Left lung (tissue), 10 donors: ENCODE data around the gene TCEAL9. TPM values are rescaled to one million over a fixed set of nuclear protein-coding genes. Genes with fewer than 3 reads are reported as not detected.
A peak's percentile ranks its signal among the peaks of the same experiment; 100 is the strongest.

Experiments used
- ATAC-seq: fragments of 200-7000 bp; cut with Tn5 transposase; one replicate; pipeline ENCODE4 v1.9.1; 2020; ENCODE audit warnings: moderate library complexity
- DNase-seq, 4 donors: peaks; one replicate each; pipeline ENCODE4 v3.0.0-alpha.2; 2013 to 2020
- H3K27ac ChIP-seq, 2 donors: fragments of 200-600 bp; sonication (generic) in 1 of 2; one replicate each; pipeline versions ENCODE4 v1.5.0 to v1.8.0; 2020 to 2021
- H3K27me3 ChIP-seq, 2 donors: fragments of 200-600 bp; sonication (generic) in 1 of 2; one replicate each; pipeline versions ENCODE4 v1.5.0 to v1.8.0; 2020 to 2021
- H3K36me3 ChIP-seq, 2 donors: fragments of 200-600 bp; sonication (generic) in 1 of 2; one replicate each; pipeline versions ENCODE4 v1.5.0 to v1.8.0; 2020 to 2021
- H3K4me1 ChIP-seq, 2 donors: fragments of 200-600 bp; one replicate each; pipeline ENCODE4 v1.8.0; 2021
- H3K4me3 ChIP-seq, 2 donors: fragments of 200-600 bp; sonication (generic) in 1 of 2; one replicate each; pipeline versions ENCODE4 v1.5.0 to v1.8.0; 2020 to 2021; ENCODE audit warnings: mild to moderate bottlenecking in 1 of 2
- H3K9me3 ChIP-seq, 2 donors: fragments of 200-600 bp; sonication (generic) in 1 of 2; one replicate each; pipeline versions ENCODE4 v1.5.0 to v1.8.0; 2020 to 2021
- intact Hi-C, 2 donors: fragments of 100-400 bp; cut with DNase I; formaldehyde crosslinking; loops; one replicate each; pipeline versions ENCODE4 v1.11.2 to v1.14.2; 2022
- polyA plus RNA-seq, 6 donors: library from polyadenylated mRNA; unstranded; fragments of 120-200 nt; gene quantifications; one replicate each; pipeline ENCODE4 v1.2.1, GENCODE V29; 2013; ENCODE audit not compliant: insufficient read length in 6 of 6
- total RNA-seq, 2 donors: library from RNA; stranded (reverse); fragmentation: NEBNext Ultra II Directional; extraction: Animal tissue kit (Norgen Biotek cat#: 25700); gene quantifications; one replicate each; pipeline ENCODE4 v1.2.1, GENCODE V29; 2021
- TF ChIP-seq, protein P1 (sequence below), 2 donors: fragments of 200-600 bp; sonication (generic) in 1 of 2; IDR thresholded peaks; one replicate each; pipeline versions ENCODE4 v1.5.0 to v1.8.0; 2021; ENCODE audit warnings: antibody characterized with exemption in 2 of 2
- donor health status: DM: no; HTN: yes; CAD: no.
- donor health status: DM: no; HTN: no; CAD: no.

Gene TCEAL9
- total and polyA plus RNA-seq, 8 donors, result 47.8 to 154 (median 137) TPM

DNA sequence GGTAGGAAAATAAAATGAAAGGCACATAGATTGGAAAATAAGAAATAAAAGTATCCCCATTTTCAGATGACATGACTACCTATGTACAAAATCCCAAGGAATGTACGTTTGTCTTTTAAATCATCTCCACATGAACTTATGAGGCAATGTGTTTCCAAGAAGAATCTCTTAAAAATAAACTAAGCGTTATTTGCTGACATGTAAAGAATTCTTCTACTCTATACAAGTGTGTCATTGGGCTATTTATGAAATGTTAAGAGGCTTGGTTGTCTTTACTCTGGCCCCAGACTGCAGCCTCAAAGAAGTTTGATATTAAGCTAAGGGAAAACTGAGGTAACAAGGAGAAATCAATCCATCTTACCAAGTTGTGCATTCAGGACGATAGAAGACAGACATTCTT is 37.2 kb downstream of the TCEAL9 start:
- Histone ChIP-seq H3K4me3 (no peak overlapping the region), H3K9me3 (no peaks in the 10 kb centered on the region), H3K27ac (no peak overlapping the region), H3K4me1 (no peaks in the 10 kb centered on the region), H3K27me3 (peaks cover 0 to 7% of the 10 kb centered on the region in 2 donors), H3K36me3 (no peaks in the 10 kb centered on the region)
- intact Hi-C loops, result no loop called here
- ATAC-seq (no peak), DNase-seq (no peak)
- TF ChIP-seq, protein P1, sequence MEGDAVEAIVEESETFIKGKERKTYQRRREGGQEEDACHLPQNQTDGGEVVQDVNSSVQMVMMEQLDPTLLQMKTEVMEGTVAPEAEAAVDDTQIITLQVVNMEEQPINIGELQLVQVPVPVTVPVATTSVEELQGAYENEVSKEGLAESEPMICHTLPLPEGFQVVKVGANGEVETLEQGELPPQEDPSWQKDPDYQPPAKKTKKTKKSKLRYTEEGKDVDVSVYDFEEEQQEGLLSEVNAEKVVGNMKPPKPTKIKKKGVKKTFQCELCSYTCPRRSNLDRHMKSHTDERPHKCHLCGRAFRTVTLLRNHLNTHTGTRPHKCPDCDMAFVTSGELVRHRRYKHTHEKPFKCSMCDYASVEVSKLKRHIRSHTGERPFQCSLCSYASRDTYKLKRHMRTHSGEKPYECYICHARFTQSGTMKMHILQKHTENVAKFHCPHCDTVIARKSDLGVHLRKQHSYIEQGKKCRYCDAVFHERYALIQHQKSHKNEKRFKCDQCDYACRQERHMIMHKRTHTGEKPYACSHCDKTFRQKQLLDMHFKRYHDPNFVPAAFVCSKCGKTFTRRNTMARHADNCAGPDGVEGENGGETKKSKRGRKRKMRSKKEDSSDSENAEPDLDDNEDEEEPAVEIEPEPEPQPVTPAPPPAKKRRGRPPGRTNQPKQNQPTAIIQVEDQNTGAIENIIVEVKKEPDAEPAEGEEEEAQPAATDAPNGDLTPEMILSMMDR (IDR thresholded peaks at IDR 0.05), result no peak

DNA sequence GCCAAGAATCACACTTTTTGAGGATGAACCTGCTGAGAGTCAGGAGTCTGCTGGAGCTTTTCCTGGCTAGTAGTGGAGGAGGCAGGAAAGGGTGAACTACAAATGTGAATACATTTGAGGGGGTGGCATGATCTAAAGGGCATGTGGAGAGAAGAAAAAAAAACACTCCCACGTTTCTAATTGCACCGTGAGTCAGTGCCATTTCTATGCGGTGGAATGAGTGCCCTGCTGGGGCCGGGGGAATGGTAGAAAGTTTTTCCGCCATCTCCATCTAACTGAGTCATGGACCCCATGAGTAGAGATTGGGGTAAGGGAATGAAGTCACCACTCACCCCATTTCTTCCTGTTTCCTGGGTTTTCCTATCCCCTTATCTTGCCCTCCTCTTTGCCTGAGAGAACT is 39.9 kb downstream of the TCEAL9 start:
- intact Hi-C loops, result no loop called here
- no peaks in the 10 kb centered on the region for H3K4me1 ChIP-seq
- H3K27me3 ChIP-seq, result no peaks in the 10 kb centered on the region
- DNase-seq (no peak), ATAC-seq (no peak)
- no peaks in the 10 kb centered on the region for H3K9me3 ChIP-seq
- H3K36me3 ChIP-seq, result no peaks in the 10 kb centered on the region
- no peak overlapping the region for H3K4me3 ChIP-seq
- no peak overlapping the region for H3K27ac ChIP-seq
- TF ChIP-seq, protein P1 (IDR thresholded peaks at IDR 0.05), result no peak

DNA sequence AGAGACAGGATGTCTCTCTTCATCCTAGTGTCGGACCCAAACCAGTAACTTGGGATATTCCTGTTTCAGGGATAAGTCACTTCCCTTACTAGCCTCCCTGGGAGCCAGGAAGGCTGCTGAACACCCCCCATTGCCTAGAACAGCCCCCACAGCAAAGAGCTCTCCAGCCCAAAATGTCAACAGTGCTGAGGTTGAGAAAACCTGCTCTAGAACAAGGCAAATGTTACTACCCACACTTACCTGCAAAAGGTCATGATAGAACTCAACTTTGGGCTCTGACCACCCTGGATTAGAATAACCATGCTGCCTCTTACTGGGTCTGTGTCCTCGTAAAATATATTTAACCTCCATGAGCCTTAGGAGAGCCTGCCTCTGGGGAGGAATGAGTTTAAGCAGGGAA is 40.4 kb downstream of the TCEAL9 start:
- TF ChIP-seq, protein P1 (IDR thresholded peaks at IDR 0.05), result no peak

DNA sequence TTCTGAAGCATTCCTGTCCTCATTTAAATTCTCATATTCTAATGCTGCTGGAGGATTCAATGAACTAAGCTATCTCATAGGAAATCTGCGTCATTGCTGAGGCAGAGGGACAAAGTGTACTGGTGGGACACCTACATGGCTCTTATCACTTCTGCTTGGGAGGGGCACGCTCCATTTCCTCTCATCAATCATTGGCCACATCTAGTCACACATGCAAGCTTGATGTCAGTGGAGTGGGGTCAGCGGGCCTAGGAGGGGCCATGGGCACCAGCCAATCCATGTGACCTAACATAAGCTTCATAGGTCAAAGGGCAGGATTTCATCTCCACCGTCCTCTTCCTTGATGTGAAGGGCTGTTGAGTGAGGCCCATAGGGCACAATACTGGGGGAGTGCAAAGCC is 41.4 kb downstream of the TCEAL9 start:
- Histone ChIP-seq H3K4me1 (no peaks in the 10 kb centered on the region), H3K27me3 (no peaks in the 10 kb centered on the region), H3K9me3 (no peaks in the 10 kb centered on the region), H3K27ac (no peak overlapping the region), H3K36me3 (no peaks in the 10 kb centered on the region), H3K4me3 (no peak overlapping the region)
- no peak for ATAC-seq
- intact Hi-C loops, result no loop called here
- DNase-seq, result no peak
- TF ChIP-seq, protein P1 (IDR thresholded peaks at IDR 0.05), result no peak

More for the DNA sequence above, 40.4 kb downstream of the TCEAL9 start:
- H3K36me3 ChIP-seq, result no peaks in the 10 kb centered on the region
- DNase-seq (no peak), ATAC-seq (no peak)
- H3K27me3 ChIP-seq, result no peaks in the 10 kb centered on the region
- no peak overlapping the region for H3K27ac ChIP-seq
- no peaks in the 10 kb centered on the region for H3K4me1 ChIP-seq
- H3K4me3 ChIP-seq, result no peak overlapping the region
- intact Hi-C loops, result no loop called here
- no peaks in the 10 kb centered on the region for H3K9me3 ChIP-seq

DNA sequence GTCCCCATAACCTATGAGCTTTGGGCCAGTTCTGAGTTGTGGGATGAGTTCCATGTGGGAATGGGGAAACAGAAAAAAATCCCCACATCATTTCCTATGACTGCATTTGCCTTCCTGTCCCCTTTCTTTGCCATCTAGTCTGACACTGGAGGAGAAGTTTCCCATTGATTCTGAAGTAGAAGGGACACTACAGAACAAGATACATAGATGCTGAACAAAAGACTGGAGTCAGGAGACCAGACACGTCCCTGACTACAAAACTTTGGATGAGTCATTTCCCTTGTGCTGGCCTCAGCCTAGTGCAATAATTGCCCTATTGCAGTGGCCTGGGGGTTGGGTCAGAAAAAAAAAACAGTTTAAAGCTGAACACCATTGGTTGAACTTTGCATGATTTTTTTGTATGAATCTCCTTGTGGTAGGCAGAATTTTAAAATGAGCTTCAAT is 42.1 kb downstream of the TCEAL9 start:
- H3K4me3 ChIP-seq, result no peak overlapping the region
- TF ChIP-seq, protein P1 (IDR thresholded peaks at IDR 0.05), result no peak
- H3K27ac ChIP-seq, result peak overlapping the region in 1 of 2 donors; percentile 18
- ATAC-seq, result peak; percentile 57
- no peaks in the 10 kb centered on the region for H3K36me3 ChIP-seq
- DNase-seq, result no peak
- H3K9me3 ChIP-seq, result no peaks in the 10 kb centered on the region
- H3K27me3 ChIP-seq, result no peaks in the 10 kb centered on the region
- intact Hi-C loops, result no loop called here
- no peaks in the 10 kb centered on the region for H3K4me1 ChIP-seq
